GM21390 (cell line): ENCODE results near the gene GRM7.

Source experiments
- ATAC-seq: cut with Tn5 transposase; IDR thresholded peaks from one replicate; pipeline ENCODE4 v1.9.1; 2021; ENCODE audit not compliant: unreplicated experiment

The GRM7 gene

DNA sequence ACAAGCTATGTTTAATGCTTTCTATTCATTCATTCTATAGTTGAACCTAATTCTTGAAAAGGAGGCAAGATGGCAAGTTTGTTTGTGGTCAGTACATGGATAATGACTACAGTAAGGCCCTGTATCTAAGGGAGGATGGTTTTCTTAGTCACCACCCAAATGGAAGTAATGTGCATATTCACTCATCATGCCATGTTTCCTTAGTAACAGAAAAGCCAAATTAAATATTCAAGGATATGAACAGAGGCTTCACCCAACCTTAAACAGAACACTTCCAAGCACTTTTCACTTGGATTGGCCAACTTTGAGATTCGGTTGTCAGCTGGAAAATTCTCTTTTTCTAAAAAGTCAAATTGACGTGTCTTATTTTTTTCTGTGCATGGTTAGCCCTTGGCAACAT, 835.4 kb downstream of the GRM7 start:
- no peak for ATAC-seq

DNA sequence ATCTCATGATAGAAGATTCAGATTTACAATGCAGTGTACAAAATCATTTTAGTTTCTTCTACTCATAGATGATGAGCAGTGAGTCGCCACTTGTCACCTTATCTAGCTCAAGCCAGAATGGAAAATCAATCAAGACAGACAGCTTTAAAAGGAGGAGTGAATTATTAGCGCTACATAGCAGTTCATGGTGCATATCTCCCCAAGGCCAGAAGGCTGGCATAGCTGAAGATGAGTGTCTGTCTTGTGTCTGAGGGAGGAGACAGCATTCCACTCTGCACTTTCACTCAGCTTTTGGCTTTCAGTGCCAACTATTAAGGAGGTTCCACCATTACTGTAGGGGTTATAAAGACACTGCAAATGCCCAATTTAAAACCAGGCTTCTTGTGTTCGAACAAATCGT, 836.6 kb downstream of the GRM7 start:
- no peak for ATAC-seq

DNA sequence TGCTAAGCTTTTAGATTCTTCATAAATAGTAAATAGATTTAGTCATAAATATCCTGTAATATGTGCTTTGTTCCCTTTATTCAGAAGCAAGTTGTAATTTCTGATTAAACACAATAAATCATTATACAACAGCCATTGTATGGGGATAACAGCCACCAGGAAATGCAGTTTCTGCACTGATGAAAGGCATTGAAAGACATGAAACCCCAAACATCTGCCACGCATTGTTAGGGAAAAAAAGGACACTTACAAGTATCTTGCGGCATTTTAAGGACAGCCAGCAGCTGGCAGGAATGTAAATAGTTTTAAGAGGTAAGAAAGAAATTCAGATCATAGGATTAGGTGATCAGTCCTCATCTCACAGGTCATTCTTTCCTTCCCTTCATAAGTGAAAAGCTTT, 839.6 kb downstream of the GRM7 start:
- no peak for ATAC-seq

DNA sequence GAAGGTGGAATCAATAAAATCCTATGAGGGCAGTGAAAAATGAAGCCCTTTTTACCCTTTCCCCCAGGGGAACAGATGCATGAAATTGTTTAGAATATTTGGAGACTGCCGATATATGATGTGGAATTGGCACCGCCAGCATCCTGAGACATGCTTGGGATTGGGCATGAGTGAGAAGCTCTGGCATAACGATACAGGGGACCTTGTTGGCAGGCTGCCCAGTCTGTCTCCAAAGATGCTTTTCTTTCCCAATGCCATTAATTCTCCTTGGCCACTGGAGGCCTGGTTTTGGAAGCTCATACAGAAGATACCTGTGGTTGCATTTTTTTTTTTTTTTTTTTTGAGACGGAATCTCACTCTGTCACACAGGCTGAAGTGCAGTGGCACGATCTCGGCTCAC, 840.1 kb downstream of the GRM7 start:
- ATAC-seq, result no peak

DNA sequence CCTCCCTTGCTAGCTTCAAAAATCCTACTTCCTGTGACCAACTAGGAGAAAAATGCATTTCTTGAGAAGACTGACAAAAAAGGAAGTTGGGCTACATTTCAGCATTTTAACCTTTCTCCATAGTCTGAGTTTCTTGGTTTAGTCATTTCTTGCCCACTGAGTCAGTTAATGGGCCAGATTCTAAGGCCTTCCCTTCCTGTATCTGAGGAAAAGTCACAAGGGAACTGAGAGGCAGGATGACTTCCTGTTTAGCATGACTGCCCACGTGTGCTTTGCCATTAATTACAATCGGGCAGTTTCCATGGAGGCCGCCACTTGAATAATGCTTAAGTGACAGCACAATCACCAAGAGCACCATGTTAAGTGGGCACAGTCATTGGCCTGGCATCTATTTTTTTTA, 846.3 kb downstream of the GRM7 start:
- no peak for ATAC-seq

DNA sequence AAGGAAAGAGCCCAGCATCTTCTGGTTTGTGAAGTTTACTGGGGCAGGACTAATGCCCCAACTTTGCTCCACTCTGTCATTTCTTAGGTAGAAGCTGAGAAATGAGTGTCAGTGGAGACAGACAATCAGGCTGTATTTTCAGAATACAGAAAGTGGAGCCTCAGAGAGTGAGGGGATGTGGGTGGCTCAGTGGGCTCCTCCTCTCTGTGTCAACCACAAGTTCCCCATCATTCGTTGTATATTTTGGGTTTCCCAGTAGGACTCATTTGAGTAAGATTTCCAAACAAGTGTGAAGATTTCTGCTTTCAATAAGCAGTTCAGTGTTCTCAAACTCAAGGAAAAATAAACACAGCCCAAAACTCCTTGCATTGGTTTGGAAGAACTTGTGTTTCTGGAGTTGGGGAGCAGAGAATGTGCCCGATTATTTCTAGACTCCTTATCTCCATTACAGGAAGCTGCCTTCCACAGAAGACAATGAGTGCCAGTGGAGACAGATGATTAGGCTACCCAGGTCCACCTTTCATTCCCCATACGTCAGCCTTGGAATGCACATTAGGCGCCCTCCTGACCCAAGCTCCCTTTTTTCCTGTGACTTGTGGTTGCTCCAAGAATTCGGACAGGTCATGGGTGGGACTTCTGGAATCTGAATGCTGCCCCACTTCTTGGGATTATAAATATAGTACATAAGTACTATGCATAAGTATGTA, 848.6 kb downstream of the GRM7 start:
- ATAC-seq, result no peak

DNA sequence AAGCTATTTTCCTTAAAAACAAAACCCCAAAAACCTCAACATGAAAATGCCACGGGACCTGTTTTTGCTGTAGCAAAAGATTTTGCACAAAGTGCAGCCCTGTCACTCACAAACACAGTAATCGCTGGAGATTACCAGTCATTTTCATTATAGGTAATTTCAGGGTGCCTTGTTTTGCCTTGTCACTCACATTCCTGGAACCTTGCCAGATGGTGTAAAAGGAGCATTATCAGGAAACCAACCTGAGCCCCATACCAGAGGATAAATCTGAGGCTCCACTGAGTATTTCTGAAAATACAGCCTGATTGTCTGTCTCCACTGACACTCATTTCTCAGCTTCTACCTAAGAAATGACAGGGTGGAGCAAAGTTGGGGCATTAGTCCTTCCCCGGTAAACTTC, 849.4 kb downstream of the GRM7 start:
- ATAC-seq, result no peak

DNA sequence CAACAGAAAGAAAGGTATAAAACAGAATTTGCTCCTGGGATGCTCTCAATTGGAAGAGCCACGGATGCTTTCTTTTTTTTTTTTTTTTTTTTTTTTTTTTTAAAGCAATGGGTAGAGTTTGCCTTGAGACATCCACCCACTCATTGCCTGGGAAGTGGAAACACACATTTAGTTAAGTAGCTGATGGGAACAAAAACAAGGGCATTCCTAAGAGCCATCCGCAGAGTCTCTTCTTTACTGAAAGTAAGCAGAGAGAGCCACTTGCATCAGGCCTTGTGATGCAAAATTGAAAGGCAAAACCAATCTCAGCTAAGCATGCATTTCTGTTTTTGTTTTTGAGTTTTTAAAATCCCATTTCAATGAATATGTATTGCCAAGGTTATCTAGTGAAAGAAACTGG, 852.8 kb downstream of the GRM7 start:
- ATAC-seq, result no peak

DNA sequence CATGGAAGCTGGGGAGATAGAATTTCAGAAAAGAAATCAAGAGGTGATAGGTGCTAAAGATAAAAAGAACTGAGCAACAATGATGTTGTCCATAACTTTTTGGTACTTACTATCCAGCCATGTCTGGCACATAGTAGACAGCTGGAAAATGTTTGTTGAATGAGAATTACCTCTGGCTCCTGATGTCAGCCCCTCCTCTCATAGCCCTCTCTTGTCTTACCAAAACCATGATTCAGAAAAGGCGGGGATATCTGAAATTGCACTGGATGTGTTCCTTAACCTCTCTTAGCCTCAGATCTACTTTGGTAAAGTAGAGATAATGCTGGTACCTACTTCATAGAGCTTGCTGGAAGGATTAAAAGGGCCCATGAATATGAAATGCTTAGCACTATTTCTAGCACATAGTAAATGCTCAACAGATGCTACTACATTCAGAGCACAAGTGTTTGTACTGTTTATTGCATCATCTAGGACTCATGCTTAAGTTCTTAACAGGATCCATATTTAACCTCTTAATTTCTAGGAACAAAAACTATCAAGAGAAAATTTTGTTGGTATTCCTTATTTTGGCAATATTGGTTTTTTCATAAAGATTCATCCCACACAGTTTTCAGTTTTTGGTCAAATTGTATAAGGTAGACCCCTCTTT, 859.9 kb downstream of the GRM7 start:
- ATAC-seq, result no peak

DNA sequence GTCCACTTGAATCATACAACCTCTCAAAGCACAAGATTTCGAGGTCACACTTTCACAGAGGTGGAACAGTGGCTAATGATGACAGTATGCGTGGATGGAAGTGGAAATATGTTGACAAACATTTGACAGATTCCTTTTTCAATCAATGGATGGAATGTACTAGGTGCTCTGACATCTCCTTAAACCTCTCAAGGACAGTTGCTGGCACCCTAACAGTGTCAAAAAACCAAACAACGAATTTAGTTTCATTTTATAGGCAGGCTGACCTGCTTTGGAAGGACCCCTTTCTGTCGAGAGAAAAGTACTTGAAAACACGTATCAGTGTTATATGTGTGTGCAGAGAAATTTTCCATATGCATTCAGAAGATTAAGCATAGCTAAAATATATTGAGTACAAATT, 861.0 kb downstream of the GRM7 start:
- no peak for ATAC-seq

DNA sequence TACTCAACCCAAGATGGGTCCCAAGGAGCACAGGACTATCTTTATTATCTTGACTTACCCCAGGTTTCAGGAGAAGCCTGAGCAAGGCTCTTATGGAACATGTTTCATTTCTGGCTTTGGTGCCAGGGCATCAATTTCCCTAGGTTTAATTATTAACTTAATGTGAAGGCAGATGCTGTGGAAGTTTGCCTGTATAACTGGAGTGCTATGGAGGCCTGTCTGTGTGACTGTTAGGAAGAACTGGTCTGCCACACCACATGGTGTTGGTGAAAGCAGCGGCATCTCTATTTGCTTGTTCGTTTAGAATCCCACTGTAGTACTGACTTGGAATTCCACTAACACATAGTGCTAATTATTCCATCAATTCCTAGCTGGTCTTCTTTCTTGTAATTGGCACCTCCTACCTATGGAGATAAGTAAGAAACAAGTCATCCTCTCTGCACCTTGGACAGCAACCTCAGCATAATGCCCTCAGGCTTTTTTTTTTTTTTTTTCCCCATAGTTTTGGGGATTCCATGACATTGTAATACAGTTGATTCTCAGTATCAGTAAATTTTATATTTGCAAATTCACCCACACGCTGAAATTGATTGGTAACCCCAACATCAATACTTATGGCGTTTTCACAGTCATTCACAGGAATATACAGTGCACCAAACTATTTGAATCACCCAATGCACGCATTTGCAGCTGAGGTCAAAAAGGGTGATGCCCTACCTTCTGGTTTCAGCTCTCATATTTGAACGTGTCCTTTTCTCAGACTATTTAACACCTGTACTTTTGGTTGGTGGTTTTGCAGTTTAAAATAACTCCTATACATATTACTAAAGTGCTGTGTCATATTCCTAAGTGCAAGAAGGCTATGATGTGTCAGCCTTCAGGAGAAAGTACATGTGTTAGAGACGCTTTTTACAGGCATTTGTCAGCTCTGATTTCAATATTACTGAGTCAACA, 867.9 kb downstream of the GRM7 start:
- ATAC-seq, result no peak

DNA sequence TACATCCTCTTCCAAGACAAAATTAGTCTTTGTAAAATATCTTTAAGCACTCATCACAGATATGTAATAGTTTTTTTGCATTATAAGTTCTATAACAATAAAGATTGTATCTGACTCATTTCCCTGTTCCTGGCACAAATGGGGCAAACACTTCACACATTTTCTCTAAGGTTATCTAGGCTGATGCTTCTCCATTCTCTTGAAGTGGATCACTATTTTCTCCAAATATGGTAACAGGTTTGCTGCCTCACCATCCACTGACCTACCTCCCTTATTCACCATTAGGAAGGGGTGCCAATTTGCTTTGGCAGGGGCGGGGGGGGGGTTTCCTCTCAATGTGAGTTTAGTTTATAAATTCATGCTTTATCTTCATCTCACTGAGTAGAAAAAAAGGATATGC, 873.0 kb downstream of the GRM7 start:
- no peak for ATAC-seq

DNA sequence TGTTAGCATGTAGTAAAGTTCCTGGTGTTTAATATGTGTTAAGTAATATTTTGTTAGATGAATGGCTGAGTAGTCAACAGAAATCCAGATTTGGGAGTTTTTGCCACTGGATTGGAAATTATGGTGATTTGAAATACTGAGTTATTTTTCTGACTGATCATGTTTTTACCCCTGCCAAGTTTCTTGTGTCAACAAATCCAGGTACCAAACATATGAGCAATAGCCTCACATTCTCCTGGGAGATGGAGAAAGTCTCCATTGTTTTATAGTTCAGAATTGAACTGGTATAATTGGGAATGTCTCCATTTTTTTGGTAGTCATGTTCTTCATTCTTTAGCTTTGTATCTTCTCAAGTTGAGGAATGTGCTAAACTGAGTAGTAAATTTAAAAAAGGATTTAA, 873.5 kb downstream of the GRM7 start:
- ATAC-seq, result no peak

DNA sequence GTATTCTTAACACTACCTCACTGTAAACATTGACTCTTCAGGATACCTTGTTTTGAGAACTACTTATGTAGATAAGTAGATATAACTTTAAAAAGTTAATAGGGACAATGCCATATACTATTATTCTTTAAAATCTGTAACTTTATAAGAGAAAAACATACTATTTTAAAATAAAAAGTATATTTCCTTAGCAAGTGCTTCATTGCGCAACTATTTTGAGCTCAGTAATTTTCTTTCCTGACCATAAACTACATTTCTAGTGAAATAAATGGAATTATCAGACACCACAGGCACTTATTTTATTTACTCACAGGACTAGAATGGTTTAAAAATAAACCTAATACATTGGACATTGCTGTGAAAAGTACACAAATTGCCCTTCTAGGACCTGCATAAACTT, 876.3 kb downstream of the GRM7 start:
- ATAC-seq, result no peak

DNA sequence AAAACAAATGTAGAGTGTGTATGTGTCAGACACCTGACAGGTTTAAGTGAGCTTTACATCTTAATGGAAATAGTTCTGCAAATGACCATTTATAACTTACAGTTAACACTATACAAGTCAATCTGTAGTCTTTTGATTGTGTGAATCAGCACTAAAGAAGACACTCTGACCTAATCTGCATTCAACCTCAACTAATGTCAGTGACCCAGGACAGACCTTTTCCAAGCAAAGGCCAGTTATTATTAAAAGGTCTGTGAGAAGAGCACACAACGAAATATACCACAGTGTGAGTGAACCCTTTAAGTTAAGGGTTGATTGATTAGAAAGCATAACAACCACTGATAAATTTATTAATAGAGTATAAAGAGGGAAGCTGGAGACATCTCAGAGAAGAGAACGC, 878.8 kb downstream of the GRM7 start:
- ATAC-seq, result no peak

DNA sequence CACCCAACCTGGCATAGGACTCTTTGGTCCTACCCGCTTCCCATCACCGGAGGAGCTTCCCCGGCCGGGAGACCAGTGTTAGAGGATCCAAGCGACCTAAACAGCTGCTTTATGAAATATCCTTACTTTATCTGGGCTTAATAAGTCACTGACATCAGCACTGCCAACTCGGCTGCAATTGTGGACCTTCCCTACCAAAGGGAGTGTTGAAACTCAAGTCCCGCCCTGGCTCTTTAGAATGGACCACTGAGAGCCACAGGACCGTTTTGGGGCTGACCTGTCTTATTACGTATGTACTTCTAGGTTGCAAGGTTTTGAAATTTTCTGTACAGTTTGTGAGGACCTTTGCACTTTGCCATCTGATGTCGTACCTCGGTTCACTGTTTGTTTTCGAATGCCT, 879.5 kb downstream of the GRM7 start:
- ATAC-seq, result no peak

DNA sequence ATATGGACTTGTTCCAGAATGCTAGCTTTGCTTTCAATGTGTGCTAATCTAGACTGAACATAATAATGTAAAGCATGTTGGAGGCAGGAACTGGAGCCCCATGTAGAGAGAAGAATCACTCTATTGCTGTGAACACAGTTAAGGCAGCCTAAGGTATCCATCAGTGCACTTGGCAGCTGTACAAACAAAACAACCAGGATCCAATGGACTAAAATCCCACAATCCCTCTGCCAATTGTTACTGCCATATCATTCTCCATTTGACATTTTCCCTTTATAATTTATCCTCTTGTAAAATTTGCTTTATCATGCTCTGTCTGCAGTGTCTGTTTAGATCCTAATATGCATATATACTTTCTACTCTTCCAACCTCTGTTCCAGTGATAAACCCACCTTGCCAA, 883.9 kb downstream of the GRM7 start:
- no peak for ATAC-seq

DNA sequence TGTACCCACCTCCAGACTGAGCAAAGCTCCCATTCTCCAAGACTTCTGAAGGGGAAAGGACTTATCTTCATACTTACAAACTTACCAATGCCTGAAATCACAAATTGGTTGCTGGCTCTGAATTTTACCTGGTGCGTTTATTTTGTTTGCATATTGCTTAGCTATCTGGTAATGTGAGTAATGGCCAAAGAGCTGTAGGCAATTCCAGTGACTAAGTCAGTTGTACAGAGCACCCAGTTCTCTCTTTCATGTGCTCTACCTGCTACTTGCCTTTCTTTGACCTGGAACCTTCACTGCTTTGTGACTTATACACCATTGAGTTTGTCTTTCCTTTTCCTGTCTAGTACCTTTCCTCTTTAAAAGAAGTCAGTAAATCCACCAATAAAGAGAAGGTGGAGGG, 884.8 kb downstream of the GRM7 start:
- ATAC-seq, result no peak

DNA sequence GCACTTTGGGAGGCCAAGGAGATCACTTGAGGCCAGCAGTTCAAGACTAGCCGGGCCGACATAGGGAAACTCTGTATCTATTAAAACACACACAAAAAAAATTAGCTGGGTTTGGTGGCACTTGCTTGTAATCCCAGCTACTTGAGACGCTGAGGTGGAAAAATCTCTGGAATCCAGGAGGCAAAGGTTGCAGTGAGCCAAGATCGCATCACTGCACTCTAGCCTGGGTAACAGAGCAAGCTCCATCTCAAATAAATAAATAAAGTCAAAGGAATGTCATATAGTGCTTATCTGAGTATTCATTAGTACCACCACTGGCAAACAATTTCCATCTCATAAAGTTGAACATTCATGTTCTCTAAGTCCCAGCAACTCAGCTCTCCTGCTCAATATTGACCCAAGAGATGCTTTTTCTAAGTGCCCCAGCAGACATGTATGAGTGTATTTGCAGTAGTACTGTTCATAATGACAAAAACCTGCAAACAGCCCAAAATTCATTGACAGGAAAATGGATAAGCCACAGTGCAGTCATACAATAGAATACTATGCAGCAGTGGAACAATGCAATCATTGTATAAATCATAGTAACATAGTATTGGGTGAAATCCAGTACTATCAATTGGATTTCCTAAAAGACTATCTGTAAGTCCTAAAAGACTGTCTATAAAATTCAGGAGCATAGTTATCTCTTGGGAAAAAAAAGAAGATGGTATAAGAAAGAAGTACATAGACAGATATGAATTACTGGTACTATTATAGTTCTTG, 889.2 kb downstream of the GRM7 start:
- no peak for ATAC-seq

DNA sequence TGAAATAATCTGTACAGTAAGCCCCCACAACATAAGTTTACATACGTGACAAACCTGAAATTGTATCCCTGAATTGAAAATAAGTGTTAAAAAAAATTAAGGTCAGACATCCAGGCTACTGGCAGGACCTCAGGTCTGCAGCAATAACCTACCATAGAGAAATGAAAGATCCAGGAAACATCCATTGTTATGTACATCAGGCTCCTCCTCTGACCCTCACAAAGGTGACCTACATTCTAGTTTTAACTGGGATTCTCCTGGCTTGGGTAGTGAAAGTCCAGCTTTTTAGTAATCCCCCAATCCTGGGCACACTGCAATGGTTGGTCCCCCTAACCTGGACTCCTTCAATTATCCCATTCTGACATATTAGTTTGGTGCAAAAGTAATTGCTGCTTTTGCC, 891.1 kb downstream of the GRM7 start:
- ATAC-seq, result no peak
